C4-2B (cell line): Measurements from ENCODE around the gene CTTNBP2.

Source experiments
- CTCF ChIP-seq: fragments of 450-650 bp; conservative IDR thresholded peaks from 2 replicates; pipeline ENCODE4 v1.5.1; 2017; ENCODE audit warnings: mild to moderate bottlenecking
- ZFX ChIP-seq: fragments of 450-650 bp; IDR thresholded peaks from 2 replicates; pipeline ENCODE4 v1.6.1; 2017

- TF ChIP-seq CTCF (no peak), ZFX (no peak)
These were observed 134.2 kb downstream of the CTTNBP2 start for GRCh38 chr7:117739085-117739484.
